GM18519 (cell line): ENCODE results near the gene FRMD1.
"Not testable (repeated sequence)": the region's sequence is repeated elsewhere in the genome, so short reads cannot be mapped to it uniquely, and the experiment has no call there.

Experiments
- ATAC-seq: cut with Tn5 transposase; IDR thresholded peaks from one replicate; pipeline ENCODE4 v1.9.1; 2021; ENCODE audit warnings: mild to moderate bottlenecking, moderate library complexity; ENCODE audit not compliant: unreplicated experiment, low FRiP score

Gene FRMD1

GRCh38 chr6:168081858-168082546 is 3.0 kb upstream of the FRMD1 start:
- ATAC-seq: no peak

GRCh38 chr6:168080393-168081077 is 1.5 kb upstream of the FRMD1 start:
- ATAC-seq: no peak

DNA sequence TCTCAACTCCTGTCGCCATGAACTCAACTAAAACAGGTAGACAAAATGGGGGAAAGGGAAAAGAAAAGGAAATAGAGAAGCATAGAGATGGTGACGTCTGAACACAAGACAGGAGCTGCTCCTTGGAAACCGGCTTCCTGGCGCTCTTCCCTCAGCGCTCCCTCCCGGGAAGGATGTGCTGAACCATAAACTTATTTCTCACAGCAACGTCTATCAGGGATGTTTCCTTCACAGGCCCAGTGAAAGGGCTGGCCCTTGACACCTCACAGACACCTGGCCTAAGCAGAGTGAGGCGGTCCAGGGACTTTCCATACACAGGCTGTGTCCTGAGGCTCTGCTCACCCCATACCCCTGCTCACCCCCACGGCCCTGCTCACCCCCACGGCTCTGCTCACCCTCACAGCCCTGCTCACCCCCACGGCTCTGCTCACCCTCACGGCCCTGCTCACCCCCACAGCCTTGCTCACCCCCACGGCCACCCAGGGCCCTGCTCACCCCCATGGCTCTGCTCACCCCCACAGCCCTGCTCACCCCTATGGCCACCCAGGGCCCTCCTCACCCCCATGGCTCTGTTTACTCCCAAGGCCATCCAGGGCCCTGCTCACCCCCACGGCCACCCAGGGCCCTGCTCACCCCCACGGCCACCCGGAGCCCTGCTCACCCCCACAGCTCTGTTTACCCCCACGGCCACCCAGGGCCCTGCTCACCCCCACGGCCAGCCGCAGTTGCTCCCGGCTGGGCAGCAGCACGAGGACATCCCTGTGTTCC is 653 bp downstream of the FRMD1 start:
- ATAC-seq: no peak

DNA sequence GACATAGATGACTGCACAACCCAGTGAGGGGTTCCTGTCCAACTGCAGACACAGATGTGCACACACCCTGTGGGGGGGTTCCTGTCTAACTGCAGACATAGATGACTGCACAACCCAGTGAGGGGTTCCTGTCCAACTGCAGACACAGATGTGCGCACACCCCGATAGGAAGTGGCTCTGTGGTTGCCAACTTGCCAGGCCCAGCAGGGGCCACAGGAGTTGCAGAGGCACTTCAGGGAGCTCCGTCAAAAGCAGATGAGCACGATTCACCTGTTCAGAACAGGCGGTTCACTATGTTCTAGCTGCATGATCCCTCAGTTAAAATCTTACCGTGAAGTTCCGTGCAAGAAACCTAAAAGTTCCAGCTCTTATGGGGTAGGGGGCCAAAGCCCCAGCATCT is 1.6 kb downstream of the FRMD1 start:
- ATAC-seq: not testable (repeated sequence)

- no peak for ATAC-seq
Measured at GRCh38 chr6:168075787-168076202, 3.2 kb downstream of the FRMD1 start.

DNA sequence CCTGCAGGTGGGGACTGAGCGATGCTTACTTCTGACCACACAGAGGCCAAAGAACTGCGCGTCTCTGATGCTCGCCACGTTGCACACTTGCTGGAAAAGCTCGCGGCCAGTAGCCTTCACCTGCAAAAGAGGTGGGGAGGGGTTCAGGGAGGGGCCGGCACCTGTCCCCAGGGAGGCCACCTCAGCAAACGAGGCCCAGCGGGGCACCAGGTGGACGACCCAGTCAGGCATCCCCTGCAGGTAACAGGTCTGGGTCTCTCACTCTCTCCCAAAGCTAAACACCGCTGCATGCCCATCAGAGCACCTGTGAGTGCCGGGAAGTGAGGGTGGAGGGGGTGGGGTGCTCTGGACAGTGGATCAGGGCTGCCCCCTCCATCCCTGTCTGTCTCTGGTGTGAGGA is 3.8 kb downstream of the FRMD1 start:
- no peak for ATAC-seq

- ATAC-seq: no peak
Measured at GRCh38 chr6:168073937-168074730, 4.9 kb downstream of the FRMD1 start.

DNA sequence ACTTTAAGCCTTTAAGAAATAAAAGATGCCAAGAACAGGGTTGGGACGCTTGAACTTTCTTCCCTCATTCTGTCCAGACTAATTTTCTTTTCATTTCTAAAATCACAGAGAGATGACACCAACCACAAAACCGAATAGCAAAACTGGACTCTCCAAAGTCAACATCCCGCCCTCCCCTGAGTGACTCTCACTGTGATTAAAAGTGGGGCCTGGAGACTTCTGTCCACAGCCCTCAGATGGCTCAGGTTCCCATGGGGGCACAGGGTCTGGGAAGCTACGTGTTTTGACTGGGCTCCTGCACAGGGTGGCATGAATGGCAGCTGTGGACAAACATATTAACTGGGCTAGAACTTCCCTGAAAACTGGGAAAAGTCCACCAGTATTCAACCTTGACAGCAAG is 6.3 kb downstream of the FRMD1 start:
- no peak for ATAC-seq

GRCh38 chr6:168072261-168072660 is 6.8 kb downstream of the FRMD1 start:
- ATAC-seq: no peak

DNA sequence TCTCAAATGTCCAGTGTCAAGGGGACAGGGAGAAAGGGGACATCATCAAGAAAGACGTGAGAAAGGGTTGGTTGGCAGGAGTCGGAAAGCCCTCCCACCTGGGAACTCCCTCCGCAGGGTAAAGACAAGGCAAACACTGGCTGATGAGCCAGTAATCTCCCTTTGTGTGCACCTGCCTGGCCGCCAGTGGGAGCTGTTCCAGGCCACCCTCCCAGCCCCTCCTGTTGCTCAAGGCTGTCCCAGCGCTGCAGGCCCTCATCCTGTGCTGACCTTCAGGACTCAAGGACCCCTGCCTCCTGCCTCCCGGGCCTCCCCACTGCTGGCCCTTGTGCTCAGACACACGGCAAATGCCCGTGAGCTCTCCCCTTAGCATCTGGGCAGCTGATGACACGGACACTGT is 7.4 kb downstream of the FRMD1 start:
- ATAC-seq: no peak

DNA sequence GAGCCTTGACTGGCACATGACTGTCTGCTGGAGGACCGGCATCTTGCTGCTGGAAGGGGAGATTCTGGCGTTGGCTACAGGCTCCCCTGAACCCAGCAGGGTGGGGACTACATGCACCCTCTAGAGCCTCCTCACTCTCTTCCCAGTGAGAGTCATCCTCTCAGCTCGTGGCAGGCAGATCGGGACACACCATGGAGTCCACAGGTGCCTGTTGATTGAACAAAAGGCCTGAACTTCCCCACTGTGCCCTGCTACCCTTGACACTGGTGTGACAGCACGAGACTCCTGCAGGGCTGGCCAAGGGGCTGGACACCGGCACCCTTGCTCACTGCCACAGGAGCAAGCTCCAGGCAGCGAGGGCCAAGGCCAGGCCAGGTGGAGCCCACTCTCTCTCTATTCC is 8.2 kb downstream of the FRMD1 start:
- no peak for ATAC-seq

- ATAC-seq: no peak
Measured at GRCh38 chr6:168067081-168067759, 11.8 kb downstream of the FRMD1 start.

DNA sequence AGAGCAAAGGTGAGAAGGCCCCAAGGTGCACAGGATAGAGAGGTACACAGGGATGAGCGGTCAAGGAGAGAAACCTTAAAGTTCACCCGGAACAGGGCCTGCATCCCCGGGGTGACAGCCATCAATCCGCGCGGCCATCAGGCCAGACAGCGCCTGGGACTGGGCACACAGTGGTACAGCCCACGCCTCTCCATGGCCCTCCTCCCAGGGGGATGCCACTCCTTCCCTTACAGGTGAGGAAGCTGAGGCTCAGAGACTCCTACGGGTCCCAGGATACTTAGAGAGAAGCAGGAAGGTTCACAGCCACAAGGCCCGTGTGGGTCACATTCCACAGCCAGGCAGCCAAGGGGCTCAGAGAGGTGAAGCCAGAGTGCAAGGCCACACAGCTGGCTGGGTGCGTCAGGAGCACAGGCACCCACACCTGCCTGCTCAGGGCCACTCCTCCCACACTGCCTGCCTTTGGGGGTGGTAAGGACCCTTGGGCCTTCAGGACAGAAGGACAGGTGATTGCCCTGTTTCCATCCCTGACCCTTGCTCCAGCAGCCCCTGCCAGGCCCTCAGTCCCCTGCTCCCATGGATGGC is 14.7 kb downstream of the FRMD1 start:
- no peak for ATAC-seq

DNA sequence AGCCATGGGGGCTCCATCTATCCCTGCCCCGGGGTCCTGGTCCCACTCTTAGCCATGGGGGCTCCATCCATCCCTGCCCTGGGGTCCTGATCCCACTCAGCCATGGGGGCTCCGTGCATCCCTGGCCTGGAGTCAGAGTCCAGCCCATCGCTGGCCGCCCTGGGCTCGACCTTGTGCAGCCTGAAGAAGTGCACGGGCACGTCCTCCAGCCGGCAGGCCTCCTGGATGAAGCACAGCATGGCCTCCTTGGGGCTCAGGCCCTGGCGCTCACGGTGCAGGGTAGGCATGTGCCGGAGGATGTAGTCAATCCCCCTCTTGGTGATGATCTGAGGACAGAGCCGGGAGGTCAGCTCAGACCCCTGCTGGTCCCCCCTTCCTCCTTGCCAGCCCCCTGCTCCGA is 15.6 kb downstream of the FRMD1 start:
- no peak for ATAC-seq

GRCh38 chr6:168062346-168063289 is 16.4 kb downstream of the FRMD1 start:
- ATAC-seq: no peak

- ATAC-seq: no peak
Measured at GRCh38 chr6:168061269-168062210, 17.5 kb downstream of the FRMD1 start.

- no peak for ATAC-seq
Measured at GRCh38 chr6:168060521-168060931, 18.5 kb downstream of the FRMD1 start.
